SU-DHL-6 (cell line): ENCODE data around the gene STRBP.

Experiments
- EZH2phosphoT487 ChIP-seq: fragments of 200-600 bp; sonication (generic), shearing (Covaris generic); conservative IDR thresholded peaks from 2 replicates; pipeline ENCODE4 v1.6.1; 2018; ENCODE audit warnings: mild to moderate bottlenecking, antibody characterized with exemption, low read length, moderate library complexity, mixed read lengths
- TF ChIP-seq, protein P1 (sequence below): fragments of 200-600 bp; sonication (generic); IDR thresholded peaks from one replicate; pipeline ENCODE4 v1.5.1; 2017; ENCODE audit warnings: antibody characterized with exemption, mild to moderate bottlenecking, low read length, moderate library complexity; ENCODE audit not compliant: insufficient read depth, poor library complexity, severe bottlenecking

DNA sequence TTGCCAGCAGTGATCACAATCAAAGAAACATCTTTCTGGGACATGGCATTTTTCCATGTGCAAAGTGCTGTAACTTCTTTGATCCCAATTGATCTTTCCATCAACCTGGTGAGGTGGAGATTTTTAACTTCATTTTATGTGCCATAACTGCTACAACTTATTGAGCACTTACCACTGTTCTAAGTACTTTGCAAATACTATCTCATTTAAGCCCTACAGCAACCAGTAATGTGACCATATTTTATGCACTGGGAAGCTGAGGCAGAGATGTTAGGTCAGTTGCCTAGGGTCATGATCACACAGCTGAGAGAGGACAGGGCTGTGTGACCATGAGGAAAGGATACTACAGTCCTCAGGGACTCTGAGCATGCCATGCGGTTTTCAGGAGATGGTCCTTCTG lies 17.9 kb upstream of the STRBP start:
- TF ChIP-seq, protein P1, sequence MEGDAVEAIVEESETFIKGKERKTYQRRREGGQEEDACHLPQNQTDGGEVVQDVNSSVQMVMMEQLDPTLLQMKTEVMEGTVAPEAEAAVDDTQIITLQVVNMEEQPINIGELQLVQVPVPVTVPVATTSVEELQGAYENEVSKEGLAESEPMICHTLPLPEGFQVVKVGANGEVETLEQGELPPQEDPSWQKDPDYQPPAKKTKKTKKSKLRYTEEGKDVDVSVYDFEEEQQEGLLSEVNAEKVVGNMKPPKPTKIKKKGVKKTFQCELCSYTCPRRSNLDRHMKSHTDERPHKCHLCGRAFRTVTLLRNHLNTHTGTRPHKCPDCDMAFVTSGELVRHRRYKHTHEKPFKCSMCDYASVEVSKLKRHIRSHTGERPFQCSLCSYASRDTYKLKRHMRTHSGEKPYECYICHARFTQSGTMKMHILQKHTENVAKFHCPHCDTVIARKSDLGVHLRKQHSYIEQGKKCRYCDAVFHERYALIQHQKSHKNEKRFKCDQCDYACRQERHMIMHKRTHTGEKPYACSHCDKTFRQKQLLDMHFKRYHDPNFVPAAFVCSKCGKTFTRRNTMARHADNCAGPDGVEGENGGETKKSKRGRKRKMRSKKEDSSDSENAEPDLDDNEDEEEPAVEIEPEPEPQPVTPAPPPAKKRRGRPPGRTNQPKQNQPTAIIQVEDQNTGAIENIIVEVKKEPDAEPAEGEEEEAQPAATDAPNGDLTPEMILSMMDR = no peak
- TF ChIP-seq EZH2phosphoT487 = no peak
